H1 (cell line): ENCODE results near the gene SLC13A3. TPM values are rescaled to one million over a fixed set of nuclear protein-coding genes. Genes with fewer than 3 reads are reported as not detected.

Source experiments
- CTCF ChIA-PET: fragments of 300-600 bp; sonication (Branson Sonifier 250); formaldehyde crosslinking; loops from one replicate; lab custom pipeline; 2021; ENCODE audit not compliant: partially characterized antibody; lab: Charles Lee
- POLR2A ChIA-PET: fragments of 300-600 bp; sonication (Branson Sonifier 250); formaldehyde crosslinking; loops from one replicate; lab custom pipeline; 2021; ENCODE audit warnings: inconsistent platforms; ENCODE audit not compliant: partially characterized antibody; lab: Charles Lee
- DNase-seq, 2 experiments: peaks; one replicate each; pipeline versions ENCODE4 v3.0.0 to v3.0.0-alpha.2; 2010 to 2022; ENCODE audit warnings: low spot score in 2 of 2, low read depth in 1 of 2, mixed read lengths in 1 of 2
- FAIRE-seq: peaks from 2 replicates; lab custom pipeline; 2011; peaks lifted over from hg19 to GRCh38; lab: Jason Lieb, UNC
- H2AFZ ChIP-seq: 2 replicates; pipeline ENCODE4 v1.8.1; 2012; ENCODE audit warnings: low read length, inconsistent platforms
- H2AK5ac ChIP-seq: 2 replicates; pipeline ENCODE4 v1.6.1; 2013; ENCODE audit warnings: low read depth, low read length
- H2BK120ac ChIP-seq: replicated peaks from 2 replicates; pipeline ENCODE3; 2013; ENCODE audit warnings: low read depth, low read length, inconsistent platforms
- H2BK12ac ChIP-seq: 2 replicates; pipeline ENCODE4 v1.6.1; 2013; ENCODE audit warnings: low read depth, low read length
- H2BK15ac ChIP-seq: 2 replicates; pipeline ENCODE4 v1.6.1; 2013; ENCODE audit warnings: low read length
- H2BK20ac ChIP-seq: 2 replicates; pipeline ENCODE4 v1.6.1; 2013; ENCODE audit warnings: low read length
- H2BK5ac ChIP-seq: 2 replicates; pipeline ENCODE4 v1.6.1; 2013; ENCODE audit warnings: low read depth, low read length
- H3K14ac ChIP-seq: 2 replicates; pipeline ENCODE4 v1.6.1; 2013; ENCODE audit warnings: inconsistent platforms; ENCODE audit not compliant: insufficient read length
- H3K18ac ChIP-seq: 2 replicates; pipeline ENCODE4 v1.6.1; 2013; ENCODE audit warnings: low read length; ENCODE audit errors: extremely low read depth
- H3K23ac ChIP-seq: 2 replicates; pipeline ENCODE4 v1.6.1; 2013; ENCODE audit warnings: inconsistent platforms; ENCODE audit not compliant: insufficient read length
- H3K23me2 ChIP-seq: 2 replicates; pipeline ENCODE4 v1.6.1; 2013; ENCODE audit warnings: low read depth, low read length
- H3K27ac ChIP-seq: 2 replicates; pipeline ENCODE4 v1.6.1; 2011; ENCODE audit warnings: low read depth, low read length, inconsistent platforms
- H3K27me3 ChIP-seq, 4 experiments: replicated peaks in 1 of 4; 1 replicate in 1 of 4; 2 replicates in 3 of 4; pipeline versions ENCODE4 v1.6.1 to v1.8.1; 2011 to 2013; ENCODE audit warnings: low read length in 3 of 4, mild to moderate bottlenecking in 3 of 4, inconsistent platforms in 2 of 4, mixed read lengths in 2 of 4, moderate library complexity in 1 of 4; ENCODE audit not compliant: control insufficient read depth in 3 of 4, insufficient read depth in 3 of 4; ENCODE audit errors: extremely low read depth in 1 of 4
- H3K36me3 ChIP-seq, 4 experiments: 2 replicates each; pipeline versions ENCODE4 v1.6.1 to v1.8.1; 2011 to 2013; ENCODE audit warnings: mild to moderate bottlenecking in 4 of 4, low read length in 3 of 4, moderate library complexity in 2 of 4, control low read depth in 1 of 4, inconsistent platforms in 1 of 4; ENCODE audit not compliant: insufficient read depth in 4 of 4, control insufficient read depth in 2 of 4
- H3K4ac ChIP-seq: replicated peaks from 2 replicates; pipeline ENCODE3; 2013; ENCODE audit warnings: low read length, low read depth, mixed read lengths, inconsistent platforms; ENCODE audit not compliant: insufficient read length
- H3K4me1 ChIP-seq, 4 experiments: replicated peaks in 1 of 4; 1 replicate in 1 of 4; 2 replicates in 3 of 4; pipeline versions ENCODE4 v1.6.1 to v1.8.1; 2011 to 2013; ENCODE audit warnings: low read length in 3 of 4, inconsistent platforms in 2 of 4, mixed read lengths in 1 of 4; ENCODE audit not compliant: insufficient read depth in 4 of 4, control insufficient read depth in 3 of 4
- H3K4me2 ChIP-seq, 2 experiments: 2 replicates each; pipeline versions ENCODE4 v1.6.1 to v1.8.1; 2011 to 2013; ENCODE audit warnings: low read depth in 2 of 2, low read length in 2 of 2, control low read depth in 1 of 2, inconsistent platforms in 1 of 2, mild to moderate bottlenecking in 1 of 2; ENCODE audit not compliant: insufficient read depth in 1 of 2
- H3K4me3 ChIP-seq, 4 experiments: fragments of 200-600, 300-600 bp in 1 of 4; sonication (generic), shearing (Covaris generic), sonication (Bioruptor Twin) in 1 of 4; 2 replicates each; pipeline versions ENCODE4 v1.5.1 to v1.8.1; 2011 to 2016; ENCODE audit warnings: low read length in 4 of 4, low read depth in 3 of 4, control low read depth in 2 of 4, inconsistent platforms in 2 of 4, mild to moderate bottlenecking in 2 of 4, mixed read lengths in 1 of 4, moderate library complexity in 1 of 4; ENCODE audit not compliant: insufficient read depth in 2 of 4; ENCODE audit errors: extremely low read depth in 1 of 4
- H3K56ac ChIP-seq: replicated peaks from 2 replicates; pipeline ENCODE3; 2013; ENCODE audit warnings: low read depth, mild to moderate bottlenecking, mixed read lengths, low read length, inconsistent platforms; ENCODE audit not compliant: insufficient read length
- H3K79me1 ChIP-seq: 2 replicates; pipeline ENCODE4 v1.6.1; 2013; ENCODE audit warnings: low read depth, low read length, control low read depth
- H3K79me2 ChIP-seq, 2 experiments: 2 replicates each; pipeline versions ENCODE4 v1.6.1 to v1.8.1; 2012 to 2013; ENCODE audit warnings: low read length in 2 of 2, mild to moderate bottlenecking in 2 of 2, inconsistent platforms in 1 of 2; ENCODE audit not compliant: insufficient read depth in 2 of 2, control insufficient read depth in 1 of 2
- H3K9ac ChIP-seq, 4 experiments: replicated peaks in 1 of 4; 1 replicate in 1 of 4; 2 replicates in 3 of 4; pipeline versions ENCODE4 v1.6.1 to v1.8.1; 2011 to 2013; ENCODE audit warnings: low read depth in 3 of 4, low read length in 3 of 4, control low read depth in 2 of 4, mild to moderate bottlenecking in 2 of 4, moderate library complexity in 2 of 4, inconsistent platforms in 1 of 4; ENCODE audit errors: extremely low read depth in 1 of 4
- H3K9me3 ChIP-seq, 2 experiments: 2 replicates each; pipeline versions ENCODE4 v1.6.1 to v1.8.1; 2012 to 2013; ENCODE audit warnings: mild to moderate bottlenecking in 2 of 2, moderate library complexity in 2 of 2, control low read depth in 1 of 2, inconsistent platforms in 1 of 2, low read depth in 1 of 2, low read length in 1 of 2, mixed read lengths in 1 of 2; ENCODE audit not compliant: insufficient read depth in 2 of 2
- H4K20me1 ChIP-seq, 2 experiments: replicated peaks in 1 of 2; 2 replicates each; pipeline versions ENCODE3 to v1.8.1; 2011 to 2013; ENCODE audit warnings: inconsistent platforms in 2 of 2, low read length in 2 of 2, mild to moderate bottlenecking in 1 of 2; ENCODE audit not compliant: insufficient read depth in 2 of 2, control insufficient read depth in 1 of 2
- H4K5ac ChIP-seq: 2 replicates; pipeline ENCODE4 v1.6.1; 2013; ENCODE audit warnings: low read length, low read depth, mixed read lengths, inconsistent platforms; ENCODE audit not compliant: insufficient read length
- H4K8ac ChIP-seq: 2 replicates; pipeline ENCODE4 v1.8.0; 2013; ENCODE audit warnings: mild to moderate bottlenecking, moderate library complexity, low read length, inconsistent platforms; ENCODE audit not compliant: insufficient read depth; ENCODE audit errors: extremely low read depth
- H4K91ac ChIP-seq: replicated peaks from 2 replicates; pipeline ENCODE3; 2013; ENCODE audit warnings: low read length, mixed read lengths, inconsistent platforms; ENCODE audit not compliant: insufficient read length
- GTF2F1 ChIP-seq: IDR thresholded peaks from 2 replicates; pipeline ENCODE4 v1.6.1; 2012; ENCODE audit warnings: low read depth, low read length, improper control_type of control experiment, borderline replicate concordance
- RFX5 ChIP-seq: IDR thresholded peaks from 2 replicates; pipeline ENCODE4 v1.6.1; 2011; ENCODE audit warnings: low read depth, low read length, improper control_type of control experiment, borderline replicate concordance
- RXRA ChIP-seq: IDR thresholded peaks from 2 replicates; pipeline ENCODE4 v1.6.1; 2011; ENCODE audit warnings: low read depth, mild to moderate bottlenecking, low read length, moderate library complexity; ENCODE audit not compliant: insufficient read depth
- WGBS, 2 experiments: shearing (Covaris generic) in 1 of 2; methylation state at CpG; one replicate each; pipeline versions ENCODE4 v1.1.6 to v1.1.7; 2013 to 2015; ENCODE audit warnings: low lambda C conversion rate in 2 of 2, mixed read lengths in 2 of 2, inconsistent platforms in 1 of 2, low coverage in 1 of 2, missing lambda C conversion rate in 1 of 2; ENCODE audit not compliant: insufficient replicate concordance in 2 of 2, insufficient coverage in 1 of 2, insufficient read length in 1 of 2; ENCODE audit errors: extremely low coverage in 1 of 2, missing lambda C conversion rate in 1 of 2; 5-methylcytosine and 5-hydroxymethylcytosine counted together
- polyA plus RNA-seq, 7 experiments: library from polyadenylated mRNA; depleted of rRNA in 3 of 7; stranded (reverse) in 5 of 7; unstranded in 2 of 7; fragments of >200 nt in 5 of 7; fragments of 200-250 nt in 2 of 7; gene quantifications; 1 replicate in 5 of 7; 2 replicates in 1 of 7; 4 replicates in 1 of 7; pipeline versions ENCODE4 v1.2.1 to v1.2.3, GENCODE V29; 2011 to 2013; ENCODE audit warnings: missing spikeins in 2 of 7, mixed read lengths in 2 of 7
- total RNA-seq: library from RNA; stranded (reverse); fragmentation: NEBNext Ultra II Directional; extraction: Animal tissue kit (Norgen Biotek cat#: 25700); gene quantifications from 2 replicates; pipeline ENCODE4 v1.2.1, GENCODE V29; 2021

SLC13A3 gene
- total and polyA plus RNA-seq, 2 of the 8 experiments (the other 6 are each of a cell fraction or from before 2014, with no cell fraction given): 9.4 to 12.6 TPM

- no peak for DNase-seq
- Histone ChIP-seq H3K4ac (no peak overlapping the region), H2AK5ac (no peak overlapping the region), H3K9ac (no peak overlapping the region), H3K79me1 (no peaks in the 10 kb centered on the region; the same call in 1 of the 2 replicates), H2BK120ac (no peak overlapping the region), H3K36me3 (no peaks in the 10 kb centered on the region), H4K20me1 (no peaks in the 10 kb centered on the region), H3K79me2 (no peaks in the 10 kb centered on the region), H2BK5ac (peak overlapping the region; percentile 48; the same call in 1 of the 2 replicates), H4K5ac (no peak overlapping the region), H2BK12ac (peak overlapping the region; percentile 55; the same call in 1 of the 2 replicates), H3K56ac (no peak overlapping the region), H2AFZ (no peak overlapping the region), H3K23ac (no peak overlapping the region), H3K4me2 (peak overlapping the region; percentile 24 to 41; a peak in 2 of 4 replicates), H3K27me3 (no peaks in the 10 kb centered on the region), H3K14ac (no peak overlapping the region), H3K27ac (no peak overlapping the region), H4K8ac (no peak overlapping the region), H4K91ac (peak overlapping the region; percentile 36), H3K18ac (no peak overlapping the region), H3K23me2 (no peaks in the 10 kb centered on the region), H3K4me3 (no peak overlapping the region), H2BK20ac (no peak overlapping the region), H2BK15ac (no peak overlapping the region), H3K9me3 (no peaks in the 10 kb centered on the region), H3K4me1 (peaks cover 13 to 32% (median 22%) of the 10 kb centered on the region in 4 experiments)
- ChIA-PET POLR2A (interaction anchor here (0.6 to 1.2 kb wide), 6 partner anchors 10 to 40 kb away, joined by 3 to 7 read pairs (median 3); no protein-coding TSS in a partner anchor), CTCF (interaction anchor here (0.8 to 3.7 kb wide), 6 partner anchors 9 to 94 kb away, joined by 3 to 14 read pairs (median 4); no protein-coding TSS in a partner anchor)
- no peak for TF ChIP-seq GTF2F1
- TF ChIP-seq RXRA: no peak
- no peak for TF ChIP-seq RFX5
- 91% methylated on average over 4 of the region's 4 CpGs; no CpG with 5 or more reads in 1 of the 2 experiments for WGBS, 2 experiments
- FAIRE-seq: no peak
These were observed 95.8 kb downstream of the SLC13A3 start for GRCh38 chr20:46555370-46555956.
